ENCODE data around the gene TSPAN12.
A peak's percentile ranks its signal among the peaks of the same experiment; 100 is the strongest.
"Not testable (repeated sequence)": the region's sequence is repeated elsewhere in the genome, so short reads cannot be mapped to it uniquely, and the experiment has no call there.

Gene TSPAN12

GRCh38 chr7:120857588-120858573 lies at the start of gene TSPAN12:
Gene TSPAN12, minus strand, starts transcription at chr7:120858144. Its CDS starts 1,381 bp downstream, at chr7:120856763.
- DNase-seq, result peak; percentile 16

- DNase-seq, result no peak
Observed at GRCh38 chr7:120898715-120899499, 41.0 kb upstream of the TSPAN12 start.

DNA sequence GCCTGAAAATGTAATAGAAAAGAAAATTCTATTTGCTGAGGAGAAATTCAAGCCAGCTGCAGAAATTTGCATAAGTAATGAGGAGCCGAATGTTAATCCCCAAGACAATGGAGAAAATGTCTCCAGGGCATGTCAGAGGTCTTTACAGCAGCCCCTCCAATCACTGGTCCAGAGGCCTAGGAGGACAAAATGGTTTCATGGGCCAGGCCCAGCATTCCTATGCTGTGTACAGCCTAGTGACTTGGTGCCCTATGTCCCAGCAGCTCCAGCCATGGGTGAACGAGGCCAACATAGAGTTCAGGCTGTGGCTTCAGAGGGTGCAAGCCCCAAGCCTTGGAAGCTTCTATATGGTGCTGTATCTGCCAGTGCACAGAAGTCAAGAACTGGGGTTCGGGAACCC lies 37.3 kb upstream of the TSPAN12 start:
- DNase-seq, result not testable (repeated sequence)

GRCh38 chr7:120885602-120886001 lies 27.7 kb upstream of the TSPAN12 start:
- DNase-seq, result not testable (repeated sequence)

DNA sequence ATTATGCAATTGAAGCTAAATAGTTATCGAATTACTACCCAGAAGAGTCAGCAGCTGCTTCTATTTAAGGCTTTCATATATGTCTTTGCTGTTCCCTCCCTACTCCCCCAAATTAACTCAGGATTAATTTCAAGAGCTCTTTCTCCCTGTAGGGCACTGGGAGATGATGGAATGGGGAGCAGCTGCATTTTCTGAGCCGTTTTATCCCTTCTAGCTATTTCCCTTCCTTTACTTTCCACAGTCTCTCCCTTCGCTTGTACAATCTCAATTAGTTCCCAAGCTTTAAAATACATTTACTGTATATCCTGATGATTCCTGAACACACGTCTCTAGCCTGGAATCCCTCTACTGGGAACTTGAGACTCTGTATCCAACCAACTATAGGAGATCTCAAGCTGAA lies 19.8 kb upstream of the TSPAN12 start:
- no peak for DNase-seq

DNA sequence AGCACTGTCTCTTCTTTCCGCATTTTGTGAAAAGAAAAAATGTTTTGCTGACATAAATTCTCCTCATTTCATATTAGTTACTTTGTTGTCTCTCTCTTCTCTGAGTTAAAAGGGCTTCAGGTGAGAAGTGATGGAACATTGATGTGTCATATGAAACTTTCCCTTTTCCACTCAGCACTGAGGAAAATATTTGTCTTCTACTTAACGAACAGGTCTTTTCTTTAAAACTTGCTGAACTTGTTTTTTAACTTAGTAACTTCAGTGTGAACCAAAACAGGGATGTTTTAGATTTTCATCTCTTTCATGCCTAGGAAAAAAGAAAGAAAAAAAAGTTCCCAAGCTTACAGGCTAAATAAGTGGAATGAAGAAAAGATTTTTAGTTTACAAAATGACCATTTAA lies 19.0 kb upstream of the TSPAN12 start:
- no peak for DNase-seq

GRCh38 chr7:120874722-120875121 lies 16.8 kb upstream of the TSPAN12 start:
- DNase-seq, result no peak

DNA sequence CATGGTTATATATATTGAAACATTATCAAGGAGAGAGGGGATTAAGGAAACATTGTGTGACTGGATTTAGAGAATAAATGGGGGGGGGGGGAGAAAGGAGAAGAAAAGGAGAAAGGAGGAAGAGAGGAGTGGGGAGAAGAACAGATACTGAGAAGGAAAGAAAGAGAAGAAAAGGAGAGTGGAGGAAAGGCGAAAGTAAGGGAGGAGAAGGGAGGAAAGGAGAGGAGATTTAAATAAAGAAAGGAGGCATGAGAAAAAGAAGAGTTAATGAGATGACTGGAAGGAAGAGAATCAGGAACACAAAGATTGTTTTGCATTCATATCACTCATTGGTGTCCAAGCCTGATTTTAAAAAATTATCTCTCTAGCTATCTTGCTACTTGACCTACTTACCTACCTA lies 16.1 kb upstream of the TSPAN12 start:
- no peak for DNase-seq

GRCh38 chr7:120873401-120873800 lies 15.5 kb upstream of the TSPAN12 start:
- no peak for DNase-seq

DNA sequence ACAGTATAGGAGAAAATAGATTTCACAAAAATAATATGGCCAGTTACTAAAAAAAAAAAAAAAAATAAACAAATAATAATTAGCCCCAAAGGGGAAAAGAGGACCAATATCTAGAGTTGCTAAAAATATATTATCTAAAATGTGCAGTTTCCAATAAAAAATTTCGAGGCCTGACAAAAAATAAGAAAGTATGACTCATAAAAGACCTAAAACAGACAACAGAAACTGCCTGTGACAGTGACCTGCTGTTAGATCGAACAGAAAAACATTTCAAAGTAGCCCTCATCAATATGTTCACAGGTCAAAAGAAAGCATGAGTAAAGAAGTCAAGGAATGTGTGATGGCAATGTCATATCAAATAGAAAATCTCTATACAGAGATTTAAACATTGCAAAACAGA lies 11.8 kb upstream of the TSPAN12 start:
- DNase-seq, result no peak

DNA sequence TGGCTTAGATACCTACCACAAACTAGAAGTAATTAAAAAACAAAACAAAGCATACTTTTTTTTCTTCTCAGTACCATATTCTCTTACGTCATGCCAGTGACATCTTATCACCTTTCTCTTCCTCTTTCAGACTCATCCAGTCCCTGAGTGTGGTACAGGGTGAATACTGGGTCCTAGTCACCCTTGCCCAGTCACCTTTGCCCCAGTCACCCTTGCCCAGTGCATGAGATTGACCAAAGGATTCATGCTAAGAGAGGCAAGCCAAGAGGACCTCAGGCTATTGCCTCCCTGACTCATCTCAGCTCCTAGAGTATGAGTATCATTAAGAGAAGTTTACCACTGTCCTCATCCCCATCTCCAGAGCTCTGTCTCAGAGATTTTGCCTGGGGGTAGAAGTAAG lies 10.0 kb upstream of the TSPAN12 start:
- DNase-seq, result no peak

DNA sequence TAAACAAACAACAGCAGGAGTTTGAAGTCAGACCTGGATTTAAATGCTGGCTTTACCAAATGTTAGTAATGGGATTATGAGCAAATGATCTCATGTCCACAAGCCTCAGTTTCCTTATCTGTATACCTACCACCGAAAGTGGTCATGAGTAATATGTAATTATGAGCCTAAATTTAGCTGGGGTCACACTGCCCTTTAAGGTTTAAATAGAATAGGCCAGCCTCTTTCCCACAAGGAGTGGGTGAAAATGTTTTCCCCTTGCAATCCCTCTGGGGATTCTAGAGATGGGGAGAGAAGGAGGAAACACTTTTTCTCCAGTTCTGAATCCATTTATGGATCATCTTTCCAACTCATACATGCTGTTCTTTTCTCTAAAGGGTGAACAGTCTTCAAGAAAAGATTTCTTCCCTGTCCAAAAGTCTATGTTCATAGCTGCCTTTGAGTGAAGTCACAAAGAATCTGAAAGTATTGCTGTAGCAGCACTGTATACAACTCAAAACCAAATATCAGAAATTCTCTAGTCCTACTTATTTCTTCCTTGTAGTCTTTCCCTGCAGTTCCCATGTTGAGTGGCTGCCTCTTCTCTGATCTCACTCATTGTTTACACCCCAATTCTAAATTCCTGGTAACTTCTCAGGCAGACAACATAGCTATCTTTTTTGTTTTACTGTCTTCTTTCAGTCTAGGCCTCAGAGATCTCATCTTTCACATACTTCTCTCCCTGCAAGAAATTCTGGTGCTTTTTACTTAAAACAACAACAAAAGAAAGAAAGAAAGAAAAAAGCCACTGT lies 7.4 kb upstream of the TSPAN12 start:
- no peak for DNase-seq

- DNase-seq, result no peak
Observed at GRCh38 chr7:120864141-120864900, 6.4 kb upstream of the TSPAN12 start.

DNA sequence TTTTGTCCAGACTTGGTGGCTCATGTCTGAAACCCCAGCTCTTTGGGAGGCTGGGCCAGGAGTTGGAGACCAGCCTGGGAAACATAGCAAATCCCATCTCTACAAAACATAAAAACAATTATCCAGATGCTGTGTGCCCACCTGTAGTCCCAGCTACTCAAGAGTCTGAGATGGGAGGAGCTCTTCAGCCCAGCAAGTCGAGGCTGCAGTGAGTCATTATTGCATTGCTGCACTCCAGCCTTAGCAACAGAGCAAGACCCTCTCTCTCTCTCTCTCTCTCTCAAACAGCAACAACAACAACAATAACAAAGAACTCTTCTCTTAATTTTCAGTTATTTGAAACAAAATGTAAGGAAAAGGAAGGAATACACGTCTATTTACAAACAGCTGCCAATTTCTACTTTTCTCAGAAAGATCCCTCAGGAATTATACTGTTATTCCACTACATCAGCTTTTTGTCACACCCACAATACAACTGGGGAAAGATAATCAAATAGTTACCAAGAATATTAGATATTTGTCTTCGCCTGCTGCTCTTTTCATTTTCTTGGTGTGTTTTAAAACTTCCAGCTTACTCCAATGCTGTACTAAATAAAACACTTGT lies 5.1 kb upstream of the TSPAN12 start:
- DNase-seq, result no peak

DNA sequence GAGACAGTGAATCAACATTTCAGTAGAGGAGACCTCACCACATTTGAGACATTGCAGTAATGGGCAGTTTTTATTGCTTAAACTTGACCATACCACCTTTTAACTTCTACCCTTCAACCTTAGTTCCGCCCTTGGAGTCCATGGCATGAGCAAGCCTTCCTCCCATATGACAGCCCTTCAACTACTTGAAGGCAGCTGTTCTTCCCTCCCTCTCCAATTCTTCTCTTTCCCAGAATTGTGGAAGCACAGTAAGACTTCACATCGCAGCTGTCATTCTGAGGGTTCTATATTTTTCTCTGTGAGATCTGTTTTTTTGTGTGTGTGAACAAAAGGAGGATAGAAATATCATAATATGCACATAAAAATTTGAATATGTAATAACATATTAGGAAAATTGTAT lies 2.2 kb upstream of the TSPAN12 start:
- DNase-seq, result no peak

- DNase-seq, result no peak
Observed at GRCh38 chr7:120859459-120859858, 1.5 kb upstream of the TSPAN12 start.

DNA sequence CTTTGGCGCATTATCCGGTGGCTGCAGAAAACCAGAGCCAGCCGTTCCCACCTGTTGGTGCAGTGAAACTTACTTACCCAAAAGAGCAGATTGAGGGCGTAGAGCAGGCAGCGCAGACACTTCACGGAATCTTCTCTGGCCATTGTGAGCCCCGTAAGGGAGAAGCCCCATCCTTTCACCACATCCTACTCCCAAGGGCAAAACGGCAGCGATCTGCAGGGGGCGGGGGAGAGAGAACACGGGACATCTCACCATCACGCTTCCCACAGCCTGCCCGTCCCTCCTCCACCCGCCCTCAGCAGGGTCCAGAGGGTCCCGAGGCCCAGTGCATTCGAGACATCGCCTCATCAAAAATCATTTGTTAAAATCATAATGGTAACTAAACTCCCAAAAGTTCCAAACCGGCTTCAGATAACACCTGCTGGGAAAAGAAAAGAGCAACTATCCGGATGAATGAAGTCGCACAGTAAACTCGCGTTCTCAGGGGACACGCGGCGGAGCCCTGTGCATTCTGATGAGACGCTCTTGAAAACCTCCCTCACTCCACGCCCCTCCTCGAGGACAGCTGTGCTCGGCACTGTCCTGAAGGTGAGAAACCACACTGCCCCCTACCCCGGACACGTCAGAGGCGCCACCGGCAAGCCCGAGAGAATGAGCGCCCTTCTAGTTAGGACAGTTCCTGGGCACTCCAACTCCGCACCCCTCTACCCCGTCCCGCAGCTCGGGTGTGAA lies 1.2 kb downstream of the TSPAN12 start:
- no peak for DNase-seq

- DNase-seq, result no peak
Observed at GRCh38 chr7:120856198-120856597, 1.7 kb downstream of the TSPAN12 start.

- DNase-seq, result no peak
Observed at GRCh38 chr7:120852700-120853099, 5.2 kb downstream of the TSPAN12 start.

GRCh38 chr7:120843109-120843508 lies 14.8 kb downstream of the TSPAN12 start:
- no peak for DNase-seq

- DNase-seq, result no peak
Observed at GRCh38 chr7:120842121-120842621, 15.8 kb downstream of the TSPAN12 start.

Measured in MV-4-11 (cell line).